ENCODE measurements around the gene RASA3.

- TF ChIP-seq CTCF (conservative IDR thresholded peaks at IDR 0.05 in 1 of 2, IDR thresholded peaks at IDR 0.05 in 1 of 2; ENCODE audit: extremely low read depth in 1 of 2, insufficient read depth in 1 of 2, low read depth in 1 of 2, low read length in 2 of 2) = no peak
- no peak for TF ChIP-seq EZH2 (IDR thresholded peaks at IDR 0.05; ENCODE audit: borderline replicate concordance, low read length)
Observed at GRCh38 chr13:113990321-113990837, 142.0 kb downstream of the RASA3 start.
